HG03108 (cell line): Measurements from ENCODE around the gene SEZ6L.

Experiments
- ATAC-seq: cut with Tn5 transposase; IDR thresholded peaks from one replicate; pipeline ENCODE4 v1.9.1; 2021; ENCODE audit warnings: moderate library complexity; ENCODE audit not compliant: unreplicated experiment

SEZ6L gene

DNA sequence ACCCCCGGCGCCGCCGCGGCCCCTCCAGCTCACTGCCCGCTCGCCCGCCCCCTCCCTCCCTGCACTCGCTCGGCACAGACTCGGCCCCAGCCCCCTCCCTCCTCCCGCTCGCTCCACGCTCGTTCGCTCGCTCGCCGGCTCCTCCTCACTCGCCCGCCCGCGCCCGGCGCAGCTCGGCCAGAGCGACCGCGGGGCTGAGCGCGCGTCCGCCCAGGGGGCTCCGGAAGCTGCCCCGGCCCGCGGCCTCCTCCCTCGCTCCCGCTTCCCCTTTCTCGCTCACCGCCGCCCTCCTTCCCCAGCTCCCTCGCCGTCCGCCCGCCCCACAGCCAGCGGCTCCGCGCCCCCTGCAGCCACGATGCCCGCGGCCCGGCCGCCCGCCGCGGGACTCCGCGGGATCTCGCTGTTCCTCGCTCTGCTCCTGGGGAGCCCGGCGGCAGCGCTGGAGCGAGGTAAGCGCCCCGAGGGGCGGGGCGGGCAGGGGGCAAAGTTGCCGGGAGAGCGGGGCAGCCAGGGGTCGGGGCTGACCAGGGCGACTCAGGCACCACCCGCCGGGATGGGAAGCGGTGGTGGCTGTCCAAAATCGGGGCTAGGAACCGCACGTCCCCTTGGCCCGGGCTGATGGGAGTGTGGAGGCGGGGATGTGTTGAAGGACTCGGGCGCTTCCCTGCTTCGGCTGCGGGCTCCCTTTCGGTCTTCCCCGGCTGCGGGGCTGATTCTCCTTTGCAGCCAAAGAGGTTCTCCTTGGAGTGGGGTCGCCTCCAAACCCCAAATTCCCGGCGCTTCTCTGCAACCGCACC is at the start of gene SEZ6L:
Gene SEZ6L, plus strand, starts transcription at position 148 of the 797 bp plus-strand sequence. Its CDS starts 208 bp downstream, at position 356.
- ATAC-seq: no peak

DNA sequence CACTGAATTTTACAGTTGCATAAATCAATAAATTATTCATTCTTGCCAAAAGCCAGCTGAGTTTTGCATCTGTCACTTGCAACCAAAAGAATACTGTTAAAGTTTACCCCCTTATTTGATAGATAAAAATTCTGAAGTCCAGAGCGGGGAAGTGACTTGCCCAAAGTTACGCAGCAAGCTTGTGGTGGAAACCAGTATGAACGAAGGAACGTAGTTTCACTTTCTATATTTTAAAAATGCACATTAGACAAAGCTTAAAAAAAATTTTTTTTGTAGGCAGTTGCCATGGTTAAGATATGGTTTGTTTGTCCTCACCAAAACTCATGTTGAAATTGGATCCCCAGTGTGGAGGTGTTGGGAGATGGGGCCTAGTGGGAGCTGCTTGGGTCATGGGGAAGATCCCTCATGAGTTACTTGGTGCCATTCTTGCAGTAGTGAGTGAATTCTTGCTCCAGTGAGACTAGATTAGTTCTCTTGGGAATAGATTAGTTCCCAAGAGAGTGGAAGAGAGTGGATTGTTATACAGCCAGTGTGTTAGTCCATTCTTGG is 46.3 kb upstream of the SEZ6L start:
- no peak for ATAC-seq

DNA sequence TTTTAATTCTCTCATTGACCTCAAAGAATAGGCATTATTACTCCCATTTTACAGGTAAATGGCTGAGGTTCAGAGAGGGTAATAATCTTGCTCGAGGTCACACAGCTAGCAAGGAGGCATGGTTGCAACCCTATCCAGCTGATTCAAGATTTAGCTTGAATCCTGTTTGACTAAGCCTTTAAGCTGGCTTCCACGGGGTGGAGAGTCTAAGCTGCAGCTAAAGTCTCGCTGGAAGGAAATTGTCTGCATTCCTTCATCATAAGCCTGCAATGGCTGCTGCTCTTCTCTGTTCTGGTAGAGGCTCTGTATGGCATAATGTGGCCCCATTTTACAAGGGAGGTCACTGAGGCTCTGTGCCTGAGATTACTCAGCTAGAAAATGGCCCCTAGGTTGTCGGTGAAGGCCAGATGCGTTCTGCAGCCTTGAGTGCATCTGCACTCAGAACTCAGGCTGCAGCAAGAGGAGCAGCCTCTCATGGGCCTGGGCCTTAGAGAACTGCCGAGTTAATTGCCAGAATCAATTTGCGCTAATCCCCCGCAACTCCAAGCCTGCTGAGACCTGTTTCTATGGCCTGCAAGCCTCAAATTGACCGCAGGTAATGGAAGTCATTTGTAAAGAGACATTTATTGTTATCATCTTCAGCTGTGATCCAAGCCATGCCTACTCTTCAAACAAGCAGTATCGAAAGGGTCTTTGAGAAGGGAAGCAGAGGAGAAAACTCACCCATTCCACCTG is 44.1 kb upstream of the SEZ6L start:
- no peak for ATAC-seq

DNA sequence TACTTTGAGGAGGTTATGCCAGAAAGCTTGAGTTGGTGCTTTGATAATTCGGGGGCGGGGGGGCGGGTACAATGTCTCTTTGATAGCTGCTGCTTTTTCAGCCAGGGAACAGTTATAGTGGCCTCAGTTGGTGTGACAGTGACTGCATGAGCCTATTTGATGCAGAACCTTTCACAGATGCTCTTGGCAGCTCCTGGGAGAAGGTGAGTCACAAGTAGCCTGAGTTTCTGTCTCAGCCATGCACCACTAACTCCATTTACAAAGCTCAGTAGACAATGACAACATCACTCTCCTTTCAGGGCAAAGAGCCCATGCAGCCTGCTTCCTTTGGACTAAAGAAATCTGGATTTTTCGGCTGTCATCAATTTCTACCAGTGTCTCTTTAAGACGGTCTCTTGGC is 42.1 kb upstream of the SEZ6L start:
- no peak for ATAC-seq

DNA sequence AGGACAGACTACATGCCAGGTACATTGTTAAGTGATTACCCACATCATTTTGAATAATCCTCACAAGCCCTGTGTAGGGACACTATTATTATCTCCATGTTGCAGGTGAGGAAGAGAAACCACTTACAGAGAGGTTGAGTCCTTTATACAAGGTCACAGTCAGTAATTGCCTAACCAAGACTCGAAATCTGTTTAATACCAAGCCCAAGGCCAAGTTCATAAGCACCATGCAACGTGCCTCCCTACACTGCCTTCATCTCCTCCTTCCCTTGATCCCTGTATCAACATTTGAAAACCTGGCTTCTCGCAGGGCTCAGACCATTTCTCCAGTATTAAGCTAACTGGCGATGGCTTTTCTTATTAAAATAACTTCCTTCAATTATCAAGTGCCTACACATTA is 41.7 kb upstream of the SEZ6L start:
- no peak for ATAC-seq

DNA sequence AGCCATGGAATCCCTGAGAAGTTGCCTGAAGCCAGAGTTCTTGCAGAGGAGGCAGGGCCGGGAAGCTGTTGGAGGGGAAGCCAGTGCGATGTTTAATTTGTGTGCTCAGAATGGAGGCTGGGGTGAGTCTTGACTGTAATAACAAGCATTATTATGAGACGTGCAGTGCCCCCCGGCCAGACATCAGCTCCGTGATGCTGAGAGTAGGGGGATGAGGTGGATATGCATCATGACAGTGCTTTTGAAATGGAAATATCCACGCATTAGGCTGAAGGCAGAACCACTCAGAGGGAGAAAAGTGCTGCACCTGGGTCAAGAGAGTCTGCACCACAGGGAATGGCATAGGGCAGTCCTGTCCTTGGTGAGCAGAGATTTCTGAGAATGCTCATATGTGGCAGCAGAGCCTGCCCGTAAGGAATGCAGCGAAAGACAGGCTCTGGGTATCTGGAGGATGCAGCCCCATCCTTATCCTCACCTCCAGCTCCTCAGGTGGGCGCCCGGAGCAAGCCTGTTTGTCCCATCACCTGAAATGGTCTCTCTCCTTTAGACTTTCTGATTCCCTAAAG is 37.6 kb upstream of the SEZ6L start:
- no peak for ATAC-seq

DNA sequence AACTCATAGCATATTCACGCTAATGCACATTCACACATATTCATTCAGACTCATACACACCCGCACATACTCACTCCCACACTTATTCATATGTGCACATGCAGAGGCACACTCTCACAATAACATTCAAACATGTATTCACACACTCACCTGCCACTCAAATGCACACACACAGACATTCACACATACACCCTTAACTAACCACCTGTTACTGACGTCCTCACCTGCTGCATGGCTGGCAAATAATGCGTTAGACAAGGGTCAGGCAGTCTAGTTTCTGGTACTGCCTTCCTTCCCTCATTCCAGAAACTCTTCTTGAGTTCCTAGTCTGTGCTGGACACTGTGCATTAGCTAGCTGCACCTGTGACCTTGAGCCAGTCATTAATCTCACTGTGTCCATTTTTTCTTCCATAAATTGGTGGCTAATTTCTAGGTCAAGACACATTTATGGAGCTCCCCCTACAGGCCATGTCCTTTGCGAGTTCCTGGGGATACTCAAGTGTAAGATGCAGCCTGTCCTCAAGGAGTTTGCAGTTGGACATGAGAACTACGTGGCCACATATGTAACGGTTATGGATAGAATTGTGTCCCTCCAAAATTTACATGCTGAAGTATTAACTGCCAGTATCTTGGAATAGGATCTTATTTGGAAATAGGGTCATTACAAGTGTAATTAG is 34.5 kb upstream of the SEZ6L start:
- no peak for ATAC-seq

DNA sequence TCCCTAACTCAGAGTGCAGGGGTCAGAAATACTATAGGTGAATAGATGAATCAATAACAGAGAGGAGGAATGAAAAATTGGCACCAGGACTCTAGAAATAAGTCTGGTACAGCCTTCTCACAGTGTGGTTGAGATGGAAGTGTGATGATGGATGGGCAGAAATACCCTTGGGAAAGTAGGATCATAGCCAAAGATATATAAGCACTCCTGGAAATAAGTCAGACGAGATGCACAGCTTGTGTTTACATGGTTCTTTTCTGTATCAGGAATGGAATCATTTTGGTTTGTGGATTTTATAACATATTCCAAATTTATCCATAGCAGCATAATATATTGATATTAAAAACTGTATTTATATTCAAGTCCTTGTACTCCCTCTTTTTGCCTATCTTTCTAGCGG is 33.5 kb upstream of the SEZ6L start:
- ATAC-seq: no peak

DNA sequence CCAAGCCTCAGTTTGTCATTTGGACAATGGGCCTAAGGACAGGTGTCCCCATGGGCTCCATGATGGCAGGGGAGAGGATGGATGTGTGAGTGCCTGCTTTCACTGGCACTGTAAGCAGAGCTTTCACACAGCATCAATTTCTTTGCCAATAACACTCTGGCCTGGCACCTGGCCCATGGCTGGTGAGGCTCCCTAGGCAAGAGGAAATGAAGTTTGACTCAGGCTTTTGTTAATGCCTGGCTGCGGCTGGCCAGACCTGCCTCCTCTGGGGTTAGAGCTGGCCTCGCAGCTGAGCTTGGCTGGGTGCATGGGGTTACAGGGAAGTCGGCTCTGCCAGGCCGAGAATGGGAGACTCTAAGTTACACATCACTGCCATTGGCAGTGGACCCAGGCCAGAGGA is 30.0 kb upstream of the SEZ6L start:
- ATAC-seq: no peak

DNA sequence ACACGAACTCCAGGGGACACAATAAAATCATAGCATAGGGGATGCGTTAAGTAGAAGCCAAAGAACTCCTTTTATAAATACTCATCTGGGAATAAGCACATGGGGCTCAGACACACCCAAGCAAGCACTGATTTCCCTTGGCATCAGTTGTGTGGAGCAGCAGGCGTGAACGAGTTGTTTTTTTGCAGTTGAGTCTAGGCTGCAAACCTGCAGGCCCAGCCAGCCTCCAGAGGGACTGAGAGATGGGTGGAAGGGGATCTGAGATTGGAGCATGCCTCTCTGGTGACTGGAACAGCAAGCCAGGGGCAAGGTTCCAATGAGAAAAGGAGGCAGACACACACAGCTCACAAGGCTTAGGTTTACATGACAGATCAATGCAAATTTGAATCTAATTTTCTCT is 27.4 kb upstream of the SEZ6L start:
- ATAC-seq: no peak

DNA sequence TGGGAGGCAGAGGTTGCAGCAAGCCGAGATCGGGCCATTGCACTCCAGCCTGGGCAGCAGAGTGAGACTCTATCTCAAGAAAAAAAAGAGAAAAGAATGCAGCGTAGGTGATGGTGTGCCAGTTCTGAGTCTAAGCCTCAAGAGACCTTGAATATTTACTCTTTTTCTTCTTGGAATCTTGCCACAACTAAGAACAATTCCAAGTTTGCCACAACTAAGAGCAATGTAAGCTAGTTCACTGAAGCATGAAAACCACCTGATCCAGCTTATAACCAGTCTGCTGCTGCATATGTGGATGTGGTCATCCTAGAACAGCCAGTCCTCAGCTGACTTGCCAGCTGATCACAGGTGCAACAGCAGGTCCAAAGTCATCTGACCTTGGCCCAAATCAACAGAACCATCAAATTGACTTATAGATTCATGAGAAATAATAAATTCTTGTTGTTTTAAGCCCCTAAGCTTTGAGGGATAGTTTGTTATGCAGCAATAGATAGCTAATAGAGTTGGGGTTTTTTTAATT is 25.4 kb upstream of the SEZ6L start:
- ATAC-seq: no peak

DNA sequence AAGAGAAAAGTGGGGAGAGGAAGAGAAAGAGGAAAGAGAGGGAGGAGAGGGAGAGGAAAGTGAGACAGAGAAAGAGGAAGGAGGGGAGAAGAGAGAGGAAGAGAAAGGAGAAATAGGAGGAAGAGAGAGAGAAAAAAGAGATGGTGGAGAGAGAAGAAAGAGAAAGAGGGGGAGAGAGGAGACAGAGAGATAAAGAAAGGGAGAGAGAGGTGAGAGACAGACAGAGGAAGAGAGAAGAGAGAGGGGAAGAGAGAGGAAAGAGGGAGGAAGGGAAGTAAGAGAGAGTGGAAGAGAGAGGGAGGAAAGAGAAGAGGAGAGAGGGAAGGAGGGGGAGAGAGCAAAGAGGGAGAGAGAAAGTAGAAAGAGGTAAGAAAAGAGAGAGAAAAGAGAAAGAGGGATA is 9.4 kb upstream of the SEZ6L start:
- ATAC-seq: no peak

DNA sequence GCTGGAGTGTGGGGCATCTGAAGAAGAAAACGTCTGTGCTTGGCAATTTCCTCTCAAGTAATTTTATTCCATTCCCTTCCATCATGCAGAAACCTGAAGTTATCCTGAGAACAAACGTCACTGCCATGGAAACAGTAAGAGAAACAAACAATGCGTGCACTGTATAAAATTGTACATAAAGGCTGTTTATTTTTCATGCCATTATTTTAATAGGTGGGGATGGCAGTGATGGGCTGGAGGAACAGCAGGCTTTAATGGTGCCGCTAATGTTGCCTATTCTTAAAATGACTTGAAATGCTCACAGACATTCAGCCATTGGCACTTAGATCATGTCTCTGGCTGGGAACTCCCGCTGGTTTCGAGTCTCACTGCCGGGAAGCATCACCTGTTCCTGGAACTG is 7.5 kb upstream of the SEZ6L start:
- ATAC-seq: no peak

DNA sequence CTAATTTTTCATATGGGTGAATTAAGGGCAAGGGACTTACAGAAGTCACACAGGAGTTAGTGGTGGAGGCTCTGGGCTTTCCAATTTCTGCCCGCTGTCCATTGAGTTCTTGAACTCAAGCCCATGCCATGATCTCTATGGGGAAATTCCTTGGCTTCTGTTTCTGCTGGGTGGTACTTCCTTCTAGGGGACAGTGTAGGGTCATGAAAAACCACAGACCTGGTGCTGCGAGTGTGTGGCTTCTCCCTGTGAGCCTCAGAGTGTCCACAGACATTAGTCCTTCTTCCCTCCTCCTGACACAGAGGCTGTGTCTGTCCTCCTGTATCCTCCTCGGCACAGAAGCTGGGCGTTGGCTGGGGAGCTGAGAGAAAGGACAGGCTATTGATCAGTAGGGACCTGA is 6.3 kb upstream of the SEZ6L start:
- ATAC-seq: no peak

DNA sequence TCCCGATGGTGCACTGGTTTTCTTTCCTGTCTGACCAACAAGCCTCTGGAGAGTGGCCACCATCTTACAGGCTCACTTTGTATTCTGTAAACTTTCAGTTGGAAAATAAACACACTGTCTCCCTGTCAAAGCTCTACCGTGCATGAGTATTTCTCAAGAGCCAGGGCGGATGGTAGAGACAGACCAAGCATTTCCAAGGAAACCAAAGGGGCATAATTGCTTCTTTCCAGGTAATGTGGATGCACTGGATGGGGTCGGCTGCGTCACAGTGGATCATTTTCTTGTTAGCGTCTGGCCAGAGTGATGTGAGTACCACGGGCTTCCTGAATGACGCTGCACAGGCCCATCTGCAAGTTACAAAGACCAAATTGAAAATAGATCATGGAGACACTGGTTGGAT is 5.1 kb upstream of the SEZ6L start:
- no peak for ATAC-seq

DNA sequence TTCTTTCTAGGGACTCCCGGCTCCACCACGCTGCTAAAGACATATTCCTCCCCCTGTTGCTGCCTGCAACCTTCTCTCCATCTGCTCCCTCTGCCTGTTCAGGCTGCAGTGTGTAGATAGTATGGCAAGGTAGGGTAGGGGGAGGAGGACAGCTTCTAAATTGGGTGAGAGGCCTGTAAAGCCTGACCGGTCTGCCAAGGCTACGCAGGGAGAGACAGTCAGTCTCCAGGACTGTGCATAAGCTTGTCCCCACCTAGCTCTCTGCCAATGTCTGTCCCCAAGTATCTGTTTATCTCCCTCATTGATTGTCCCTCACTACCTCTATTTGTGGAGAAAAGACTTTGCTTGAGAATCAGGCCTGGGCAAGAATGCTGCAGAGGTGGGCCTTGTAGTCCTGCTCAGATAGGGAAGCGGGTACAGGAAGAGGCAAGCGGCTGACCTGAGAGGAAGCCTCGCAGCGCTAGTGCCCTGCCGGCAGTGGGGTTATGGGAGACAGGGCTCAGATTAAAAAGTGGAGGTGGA is 871 bp upstream of the SEZ6L start:
- no peak for ATAC-seq

DNA sequence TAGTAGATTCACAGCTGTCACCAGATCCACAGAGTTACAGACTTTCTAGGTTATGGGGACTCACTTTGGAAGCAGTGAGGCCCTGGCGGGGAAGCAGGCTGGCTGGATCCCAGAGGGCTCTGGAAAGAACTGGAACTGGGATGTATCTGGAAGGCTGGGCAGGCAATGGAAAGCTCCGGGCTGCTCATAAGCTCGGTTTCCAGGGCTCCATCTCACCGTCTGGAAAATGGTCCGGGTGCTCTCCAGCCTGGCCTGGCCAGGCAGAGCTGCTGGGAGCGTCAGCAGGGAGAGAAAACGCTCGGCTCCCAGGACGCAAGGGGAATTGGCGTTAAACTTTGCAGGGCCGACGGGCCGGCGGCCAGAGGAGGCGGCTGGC is 335 bp upstream of the SEZ6L start:
- no peak for ATAC-seq

DNA sequence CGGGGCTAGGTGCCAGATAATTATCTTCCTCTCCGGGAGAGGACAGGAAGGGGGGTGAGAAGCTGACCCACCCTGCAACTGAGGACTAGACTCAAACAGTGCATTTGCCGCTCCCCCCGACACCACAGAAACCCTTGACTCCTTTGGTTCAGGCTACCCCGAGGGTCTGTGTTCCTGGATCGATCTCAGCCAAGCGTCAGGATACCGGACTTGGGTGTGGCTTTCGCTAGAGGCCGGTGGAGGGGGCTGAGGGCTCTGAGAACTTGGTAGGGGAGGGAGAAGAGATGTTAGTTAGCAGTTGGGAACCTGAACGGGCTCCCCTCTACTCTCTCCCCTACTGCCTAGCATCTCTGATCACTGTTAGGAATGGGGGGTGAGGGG is 840 bp downstream of the SEZ6L start:
- no peak for ATAC-seq

DNA sequence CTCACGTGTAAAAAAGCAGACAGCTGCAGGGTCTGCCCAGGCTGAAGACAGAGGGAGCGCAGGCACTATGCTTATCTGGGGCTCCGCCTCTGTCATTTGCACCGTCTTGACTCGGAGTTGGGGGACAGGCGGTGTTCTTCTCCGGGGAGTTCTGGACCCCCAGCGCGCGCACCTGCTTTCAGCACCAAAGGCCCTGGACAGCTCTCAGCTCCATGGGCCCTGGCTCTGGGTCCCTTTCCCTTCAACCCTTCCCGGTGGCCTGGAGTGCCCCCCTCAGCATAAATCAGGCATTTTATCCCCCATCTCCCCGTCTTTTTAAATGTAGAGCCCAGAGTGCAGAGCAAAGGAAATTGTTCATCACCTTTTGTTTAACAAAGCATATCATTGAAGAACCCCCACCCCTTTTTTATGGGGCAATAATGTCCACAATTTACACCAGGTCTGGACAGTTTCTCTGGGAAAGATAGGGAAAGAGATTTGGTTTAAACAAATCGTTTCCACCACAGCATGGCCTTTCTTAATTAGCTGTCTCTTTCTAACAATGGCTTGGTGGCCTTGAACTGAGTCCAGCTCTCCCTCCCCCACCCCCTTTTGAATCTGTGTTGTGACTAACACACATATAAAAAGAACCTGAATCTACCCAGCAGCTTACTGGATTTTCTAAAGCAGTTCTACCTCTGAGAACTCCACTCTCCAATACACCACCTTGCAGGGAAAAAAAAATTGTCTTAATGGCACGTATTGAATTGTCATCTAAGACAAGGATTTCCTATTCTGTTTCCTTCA is 1.7 kb downstream of the SEZ6L start:
- no peak for ATAC-seq

DNA sequence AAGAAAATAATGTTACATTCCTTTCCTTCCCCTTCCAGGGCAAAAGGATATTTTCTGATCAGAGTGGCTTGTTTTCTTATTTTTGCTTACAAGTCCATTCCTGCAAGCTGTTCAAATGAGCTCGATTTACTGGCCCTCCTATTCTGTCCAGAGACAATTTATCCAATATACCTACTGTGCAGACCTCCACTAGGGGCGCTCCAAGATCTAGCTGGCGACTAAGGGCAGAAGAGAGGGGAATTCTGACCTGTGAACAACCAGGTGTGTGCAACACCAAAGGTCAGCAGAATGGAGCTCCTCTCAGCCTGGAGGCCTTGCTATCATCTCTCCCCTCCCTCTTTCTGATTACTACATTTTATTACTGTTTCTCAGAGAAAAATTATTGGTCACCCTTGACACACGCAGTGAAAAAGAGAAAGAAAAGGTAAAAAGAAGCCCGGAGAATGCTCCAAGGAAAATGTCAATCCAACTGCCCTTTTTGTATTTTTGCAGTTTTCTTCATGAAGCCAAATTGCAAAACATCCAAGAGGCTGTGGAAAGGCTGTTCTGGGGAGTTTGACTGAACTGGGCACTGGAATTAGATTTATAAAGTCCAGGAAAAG is 3.2 kb downstream of the SEZ6L start:
- no peak for ATAC-seq
